ENCODE measurements around the gene RGS17.

- TF ChIP-seq CTCF (IDR thresholded peaks at IDR 0.05) (no peak), POLR2A (IDR thresholded peaks at IDR 0.05) (no peak), POLR2AphosphoS5 (IDR thresholded peaks at IDR 0.05) (no peak)
These were observed 29.6 kb downstream of the RGS17 start for GRCh38 chr6:153101461-153101860.

Measured in breast epithelium (tissue), 3 donors.